ENCODE results near the gene KISS1R. TPM values are rescaled to one million over a fixed set of nuclear protein-coding genes. Genes with fewer than 3 reads are reported as not detected.
"Not testable (repeated sequence)": the region's sequence is repeated elsewhere in the genome, so short reads cannot be mapped to it uniquely, and the experiment has no call there.

The KISS1R gene
- polyA plus RNA-seq, 1 donor: 0.33 TPM

GRCh38 chr19:955803-956765 is 39.0 kb downstream of the KISS1R start:
- H3K27ac ChIP-seq (ENCODE audit: low read length): peak overlapping the region; percentile 98
- DNase-seq: peak; percentile 79 to 87
- no CpG with 5 or more reads among the region's 55 CpGs for WGBS (ENCODE audit: insufficient coverage, low lambda C conversion rate)
- no peaks in the 10 kb centered on the region for H3K27me3 ChIP-seq (ENCODE audit: control insufficient read depth, insufficient read depth, low read length)
- peaks cover 28% of the 10 kb centered on the region for H3K36me3 ChIP-seq (ENCODE audit: control insufficient read depth, insufficient read depth, low read length)
- H3K9me3 ChIP-seq (ENCODE audit: control insufficient read depth, low read depth, low read length): peaks cover 4% of the 10 kb centered on the region
- peak overlapping the region; percentile 48 for H3K4me3 ChIP-seq (ENCODE audit: low read length)
- peaks cover 81% of the 10 kb centered on the region for H3K4me1 ChIP-seq (ENCODE audit: control insufficient read depth, insufficient read depth, low read length)

- H3K9me3 ChIP-seq (ENCODE audit: control insufficient read depth, low read depth, low read length): peaks cover 4% of the 10 kb centered on the region
- no peaks in the 10 kb centered on the region for H3K27me3 ChIP-seq (ENCODE audit: control insufficient read depth, insufficient read depth, low read length)
- peaks cover 82% of the 10 kb centered on the region for H3K4me1 ChIP-seq (ENCODE audit: control insufficient read depth, insufficient read depth, low read length)
- H3K27ac ChIP-seq (ENCODE audit: low read length): peak overlapping the region; percentile 98
- peak overlapping the region; percentile 48 for H3K4me3 ChIP-seq (ENCODE audit: low read length)
- no CpG with 5 or more reads among the region's 27 CpGs for WGBS (ENCODE audit: insufficient coverage, low lambda C conversion rate)
- peaks cover 33% of the 10 kb centered on the region for H3K36me3 ChIP-seq (ENCODE audit: control insufficient read depth, insufficient read depth, low read length)
- peak; percentile 56 to 77 for DNase-seq
These were observed 39.8 kb downstream of the KISS1R start for GRCh38 chr19:956766-957440.

- H3K4me3 ChIP-seq (ENCODE audit: low read length); DNase-seq; H3K9me3 ChIP-seq (ENCODE audit: control insufficient read depth, low read depth, low read length); H3K27me3 ChIP-seq (ENCODE audit: control insufficient read depth, insufficient read depth, low read length): not testable (repeated sequence)
- H3K36me3 ChIP-seq (ENCODE audit: control insufficient read depth, insufficient read depth, low read length): peaks cover 33% of the 10 kb centered on the region
- peaks cover 80% of the 10 kb centered on the region for H3K4me1 ChIP-seq (ENCODE audit: control insufficient read depth, insufficient read depth, low read length)
- WGBS (ENCODE audit: insufficient coverage, low lambda C conversion rate): 100% methylated on average over 1 of the region's 9 CpGs
- H3K27ac ChIP-seq (ENCODE audit: low read length): peak overlapping the region; percentile 98
These were observed 40.4 kb downstream of the KISS1R start for GRCh38 chr19:957578-957977.

GRCh38 chr19:958967-959855 is 42.1 kb downstream of the KISS1R start:
- DNase-seq: peak; percentile 77 to 85
- WGBS (ENCODE audit: insufficient coverage, low lambda C conversion rate): no CpG with 5 or more reads among the region's 36 CpGs
- H3K27ac ChIP-seq (ENCODE audit: low read length): peak overlapping the region; percentile 95
- H3K36me3 ChIP-seq (ENCODE audit: control insufficient read depth, insufficient read depth, low read length): peaks cover 49% of the 10 kb centered on the region
- peak overlapping the region; percentile 48 for H3K4me3 ChIP-seq (ENCODE audit: low read length)
- H3K4me1 ChIP-seq (ENCODE audit: control insufficient read depth, insufficient read depth, low read length): peaks cover 76% of the 10 kb centered on the region
- peaks cover 6% of the 10 kb centered on the region for H3K9me3 ChIP-seq (ENCODE audit: control insufficient read depth, low read depth, low read length)
- no peaks in the 10 kb centered on the region for H3K27me3 ChIP-seq (ENCODE audit: control insufficient read depth, insufficient read depth, low read length)

- peaks cover 57% of the 10 kb centered on the region for H3K36me3 ChIP-seq (ENCODE audit: control insufficient read depth, insufficient read depth, low read length)
- peak overlapping the region; percentile 95 for H3K27ac ChIP-seq (ENCODE audit: low read length)
- peak in 1 of 2 donors; percentile 73 for DNase-seq
- H3K4me1 ChIP-seq (ENCODE audit: control insufficient read depth, insufficient read depth, low read length): peaks cover 69% of the 10 kb centered on the region
- peak overlapping the region; percentile 48 for H3K4me3 ChIP-seq (ENCODE audit: low read length)
- peaks cover 12% of the 10 kb centered on the region for H3K9me3 ChIP-seq (ENCODE audit: control insufficient read depth, low read depth, low read length)
- WGBS (ENCODE audit: insufficient coverage, low lambda C conversion rate): no CpG with 5 or more reads among the region's 12 CpGs
- H3K27me3 ChIP-seq (ENCODE audit: control insufficient read depth, insufficient read depth, low read length): no peaks in the 10 kb centered on the region
These were observed 42.9 kb downstream of the KISS1R start for GRCh38 chr19:960020-960419.

GRCh38 chr19:960601-960938 is 43.4 kb downstream of the KISS1R start:
- 60% methylated on average over 1 of the region's 8 CpGs for WGBS (ENCODE audit: insufficient coverage, low lambda C conversion rate)
- peak overlapping the region; percentile 95 for H3K27ac ChIP-seq (ENCODE audit: low read length)
- no peaks in the 10 kb centered on the region for H3K27me3 ChIP-seq (ENCODE audit: control insufficient read depth, insufficient read depth, low read length)
- H3K4me3 ChIP-seq (ENCODE audit: low read length): peak overlapping the region; percentile 48
- peaks cover 64% of the 10 kb centered on the region for H3K4me1 ChIP-seq (ENCODE audit: control insufficient read depth, insufficient read depth, low read length)
- H3K36me3 ChIP-seq (ENCODE audit: control insufficient read depth, insufficient read depth, low read length): peaks cover 62% of the 10 kb centered on the region
- no peak for DNase-seq
- peaks cover 12% of the 10 kb centered on the region for H3K9me3 ChIP-seq (ENCODE audit: control insufficient read depth, low read depth, low read length)

GRCh38 chr19:961866-962620 is 44.9 kb downstream of the KISS1R start:
- peaks cover 49% of the 10 kb centered on the region for H3K4me1 ChIP-seq (ENCODE audit: control insufficient read depth, insufficient read depth, low read length)
- H3K27me3 ChIP-seq (ENCODE audit: control insufficient read depth, insufficient read depth, low read length): no peaks in the 10 kb centered on the region
- no CpG with 5 or more reads among the region's 14 CpGs for WGBS (ENCODE audit: insufficient coverage, low lambda C conversion rate)
- H3K27ac ChIP-seq (ENCODE audit: low read length): peak overlapping the region; percentile 95
- peaks cover 13% of the 10 kb centered on the region for H3K9me3 ChIP-seq (ENCODE audit: control insufficient read depth, low read depth, low read length)
- peak overlapping the region; percentile 0 for H3K4me3 ChIP-seq (ENCODE audit: low read length)
- peaks cover 75% of the 10 kb centered on the region for H3K36me3 ChIP-seq (ENCODE audit: control insufficient read depth, insufficient read depth, low read length)
- peak; percentile 96 to 97 for DNase-seq

GRCh38 chr19:962683-963400 is 45.7 kb downstream of the KISS1R start:
- Histone ChIP-seq H3K36me3 (ENCODE audit: control insufficient read depth, insufficient read depth, low read length) (peaks cover 77% of the 10 kb centered on the region), H3K27me3 (ENCODE audit: control insufficient read depth, insufficient read depth, low read length) (no peaks in the 10 kb centered on the region), H3K27ac (ENCODE audit: low read length) (peak overlapping the region; percentile 95), H3K4me1 (ENCODE audit: control insufficient read depth, insufficient read depth, low read length) (peaks cover 42% of the 10 kb centered on the region), H3K9me3 (ENCODE audit: control insufficient read depth, low read depth, low read length) (peaks cover 13% of the 10 kb centered on the region), H3K4me3 (ENCODE audit: low read length) (no peak overlapping the region)
- WGBS (ENCODE audit: insufficient coverage, low lambda C conversion rate): no CpG with 5 or more reads among the region's 31 CpGs
- no peak for DNase-seq

- no peak overlapping the region for H3K4me3 ChIP-seq (ENCODE audit: low read length)
- DNase-seq: peak in 1 of 2 donors; percentile 61
- H3K27me3 ChIP-seq (ENCODE audit: control insufficient read depth, insufficient read depth, low read length): no peaks in the 10 kb centered on the region
- peaks cover 16% of the 10 kb centered on the region for H3K9me3 ChIP-seq (ENCODE audit: control insufficient read depth, low read depth, low read length)
- peaks cover 42% of the 10 kb centered on the region for H3K4me1 ChIP-seq (ENCODE audit: control insufficient read depth, insufficient read depth, low read length)
- no CpG with 5 or more reads among the region's 11 CpGs for WGBS (ENCODE audit: insufficient coverage, low lambda C conversion rate)
- peaks cover 81% of the 10 kb centered on the region for H3K36me3 ChIP-seq (ENCODE audit: control insufficient read depth, insufficient read depth, low read length)
- peak overlapping the region; percentile 95 for H3K27ac ChIP-seq (ENCODE audit: low read length)
These were observed 46.4 kb downstream of the KISS1R start for GRCh38 chr19:963486-963951.

All from large intestine (tissue), 3 donors.